GM12875 (cell line): ENCODE data around the gene SMKR1.

ENCODE experiments used
- H3K4me3 ChIP-seq: one replicate; pipeline ENCODE4 v1.5.1; 2011; ENCODE audit warnings: low read depth, low read length, control low read depth
- CTCF ChIP-seq: IDR thresholded peaks from 2 replicates; pipeline ENCODE4 v1.5.1; 2011; ENCODE audit warnings: low read depth, mild to moderate bottlenecking, control low read depth, inconsistent platforms, low read length, moderate library complexity, borderline replicate concordance; ENCODE audit not compliant: insufficient read depth

The SMKR1 gene

GRCh38 chr7:129497156-129497555 lies 5.2 kb upstream of the SMKR1 start:
- TF ChIP-seq CTCF, result no peak
- no peak overlapping the region for H3K4me3 ChIP-seq

GRCh38 chr7:129498021-129498420 lies 4.3 kb upstream of the SMKR1 start:
- no peak for TF ChIP-seq CTCF
- no peak overlapping the region for H3K4me3 ChIP-seq

- H3K4me3 ChIP-seq, result no peak overlapping the region
- TF ChIP-seq CTCF, result no peak
These were observed 2.3 kb upstream of the SMKR1 start for GRCh38 chr7:129499999-129500398.

- TF ChIP-seq CTCF, result peak; percentile 9; the same call in 1 of the 2 replicates
These were observed 666 bp downstream of the SMKR1 start for GRCh38 chr7:129502708-129503685.

GRCh38 chr7:129503725-129504124 lies 1.4 kb downstream of the SMKR1 start:
- no peak for TF ChIP-seq CTCF
- no peak overlapping the region for H3K4me3 ChIP-seq

More at GRCh38 chr7:129502708-129503685, 666 bp downstream of the SMKR1 start:
- peak overlapping the region; percentile 70 for H3K4me3 ChIP-seq

- no peak overlapping the region for H3K4me3 ChIP-seq
- no peak for TF ChIP-seq CTCF
These were observed 9.9 kb downstream of the SMKR1 start for GRCh38 chr7:129512192-129512591.

- no peak overlapping the region for H3K4me3 ChIP-seq
- TF ChIP-seq CTCF, result no peak
These were observed 11.2 kb downstream of the SMKR1 start for GRCh38 chr7:129513546-129513945.
